ENCODE measurements around the gene SNX4. TPM values are rescaled to one million over a fixed set of nuclear protein-coding genes. Genes with fewer than 3 reads are reported as not detected.

Gene SNX4
- total and polyA plus RNA-seq, 2 of the 8 experiments (the other 6 are each of a cell fraction or from before 2014, with no cell fraction given) = 7.2 to 23.1 TPM

- TF ChIP-seq E2F6 (IDR thresholded peaks at IDR 0.05) (no peak), RBBP5 (IDR thresholded peaks at IDR 0.05; ENCODE audit: borderline replicate concordance, low read depth, low read length) (no peak), SP4 (IDR thresholded peaks at IDR 0.05; ENCODE audit: low read length) (no peak), EGR1 (IDR thresholded peaks at IDR 0.05; ENCODE audit: borderline replicate concordance, low read depth, low read length) (no peak), MAFK (IDR thresholded peaks at IDR 0.05; ENCODE audit: low read depth, low read length) (no peak)
Measured at GRCh38 chr3:125436921-125437320, 83.1 kb downstream of the SNX4 start (continued).
